ENCODE results near the gene CYP2B6. TPM values are rescaled to one million over a fixed set of nuclear protein-coding genes. Genes with fewer than 3 reads are reported as not detected.
"Not testable (repeated sequence)": the region's sequence is repeated elsewhere in the genome, so short reads cannot be mapped to it uniquely, and the experiment has no call there.

Gene CYP2B6
- total RNA-seq, 2 donors from 2014 or later = not detected

- Histone ChIP-seq H3K4me3 (no peak overlapping the region), H3K4me1 (ENCODE audit: control insufficient read depth in 1 of 2, low read depth in 2 of 2) (no peaks in the 10 kb centered on the region), H3K9me3 (no peaks in the 10 kb centered on the region), H3K27me3 (replicated peaks; ENCODE audit: insufficient read depth) (no peaks in the 10 kb centered on the region), H3K36me3 (no peaks in the 10 kb centered on the region), H3K27ac (no peak overlapping the region)
- ATAC-seq (ENCODE audit: insufficient number of reproducible peaks, low FRiP score, low read depth) = no peak
- TF ChIP-seq CTCF (IDR thresholded peaks at IDR 0.05) = no peak
- no peak for DNase-seq (ENCODE audit: low spot score)
Measured at GRCh38 chr19:40976134-40976533, 14.9 kb upstream of the CYP2B6 start.

GRCh38 chr19:40976724-40977123 lies 14.4 kb upstream of the CYP2B6 start:
- H3K9me3 ChIP-seq = no peaks in the 10 kb centered on the region
- no peaks in the 10 kb centered on the region for H3K4me1 ChIP-seq (ENCODE audit: control insufficient read depth in 1 of 2, low read depth in 2 of 2)
- no peak overlapping the region for H3K4me3 ChIP-seq
- DNase-seq (ENCODE audit: low spot score) (no peak), ATAC-seq (ENCODE audit: insufficient number of reproducible peaks, low FRiP score, low read depth) (no peak)
- H3K36me3 ChIP-seq = no peaks in the 10 kb centered on the region
- no peak for TF ChIP-seq CTCF (IDR thresholded peaks at IDR 0.05)
- no peak overlapping the region for H3K27ac ChIP-seq
- H3K27me3 ChIP-seq (replicated peaks; ENCODE audit: insufficient read depth) = no peaks in the 10 kb centered on the region

GRCh38 chr19:40979759-40980158 lies 11.3 kb upstream of the CYP2B6 start:
- not testable (repeated sequence) for H3K4me1 ChIP-seq (ENCODE audit: control insufficient read depth in 1 of 2, low read depth in 2 of 2); H3K27ac ChIP-seq; ATAC-seq (ENCODE audit: insufficient number of reproducible peaks, low FRiP score, low read depth); H3K36me3 ChIP-seq; H3K9me3 ChIP-seq; H3K4me3 ChIP-seq; DNase-seq (ENCODE audit: low spot score); H3K27me3 ChIP-seq (replicated peaks; ENCODE audit: insufficient read depth)

- H3K4me1 ChIP-seq (ENCODE audit: control insufficient read depth in 1 of 2, low read depth in 2 of 2); H3K4me3 ChIP-seq; DNase-seq (ENCODE audit: low spot score); ATAC-seq (ENCODE audit: insufficient number of reproducible peaks, low FRiP score, low read depth); H3K27me3 ChIP-seq (replicated peaks; ENCODE audit: insufficient read depth); H3K27ac ChIP-seq; H3K9me3 ChIP-seq; H3K36me3 ChIP-seq: not testable (repeated sequence)
Measured at GRCh38 chr19:40980743-40981442, 10.2 kb upstream of the CYP2B6 start.

GRCh38 chr19:40981591-40981990 lies 9.5 kb upstream of the CYP2B6 start:
- Histone ChIP-seq H3K9me3 (no peaks in the 10 kb centered on the region), H3K36me3 (no peaks in the 10 kb centered on the region), H3K4me3 (no peak overlapping the region), H3K4me1 (ENCODE audit: control insufficient read depth in 1 of 2, low read depth in 2 of 2) (no peaks in the 10 kb centered on the region), H3K27me3 (replicated peaks; ENCODE audit: insufficient read depth) (no peaks in the 10 kb centered on the region), H3K27ac (no peak overlapping the region)
- ATAC-seq (ENCODE audit: insufficient number of reproducible peaks, low FRiP score, low read depth) (no peak), DNase-seq (ENCODE audit: low spot score) (no peak)
- no peak for TF ChIP-seq CTCF (IDR thresholded peaks at IDR 0.05)

- DNase-seq (ENCODE audit: low spot score) (no peak), ATAC-seq (ENCODE audit: insufficient number of reproducible peaks, low FRiP score, low read depth) (no peak)
- no peaks in the 10 kb centered on the region for H3K9me3 ChIP-seq
- no peak overlapping the region for H3K27ac ChIP-seq
- H3K27me3 ChIP-seq (replicated peaks; ENCODE audit: insufficient read depth) = no peaks in the 10 kb centered on the region
- TF ChIP-seq CTCF (IDR thresholded peaks at IDR 0.05) = no peak
- H3K4me3 ChIP-seq = no peak overlapping the region
- no peaks in the 10 kb centered on the region for H3K36me3 ChIP-seq
- H3K4me1 ChIP-seq (ENCODE audit: control insufficient read depth in 1 of 2, low read depth in 2 of 2) = no peaks in the 10 kb centered on the region
Measured at GRCh38 chr19:40982594-40983101, 8.4 kb upstream of the CYP2B6 start.

Data from thoracic aorta (tissue), 2 donors.